H9 (cell line): ENCODE results near the gene GPC6. TPM values are rescaled to one million over a fixed set of nuclear protein-coding genes. Genes with fewer than 3 reads are reported as not detected.

Experiments used
- DNase-seq: peaks from one replicate; pipeline ENCODE4 v3.0.0-alpha.2; 2017
- H2AFZ ChIP-seq: one replicate; pipeline ENCODE4 v1.6.1; 2013; ENCODE audit warnings: mild to moderate bottlenecking, low read length, control low read depth, moderate library complexity
- H2AK5ac ChIP-seq: 2 replicates; pipeline ENCODE4 v1.6.1; 2013; ENCODE audit warnings: low read length, control low read depth, mixed read lengths; ENCODE audit not compliant: insufficient read length
- H2BK120ac ChIP-seq: one replicate; pipeline ENCODE4 v1.6.1; 2013; ENCODE audit warnings: low read depth, mild to moderate bottlenecking, low read length, control low read depth, inconsistent platforms; ENCODE audit not compliant: poor library complexity, severe bottlenecking
- H2BK12ac ChIP-seq: 2 replicates; pipeline ENCODE4 v1.6.1; 2013; ENCODE audit warnings: low read length, control low read depth, mixed read lengths, low read depth; ENCODE audit not compliant: insufficient read length
- H2BK15ac ChIP-seq: 2 replicates; pipeline ENCODE4 v1.6.1; 2013; ENCODE audit warnings: low read depth, low read length, control low read depth
- H2BK20ac ChIP-seq: one replicate; pipeline ENCODE4 v1.6.1; 2013; ENCODE audit warnings: low read depth, mild to moderate bottlenecking, low read length, control low read depth, inconsistent platforms; ENCODE audit not compliant: poor library complexity, severe bottlenecking
- H2BK5ac ChIP-seq: 2 replicates; pipeline ENCODE4 v1.6.1; 2013; ENCODE audit warnings: low read length, control low read depth, mixed read lengths; ENCODE audit not compliant: insufficient read length
- H3K14ac ChIP-seq: 2 replicates; pipeline ENCODE4 v1.6.1; 2013; ENCODE audit warnings: low read length, control low read depth; ENCODE audit not compliant: insufficient read depth
- H3K18ac ChIP-seq: 2 replicates; pipeline ENCODE4 v1.6.1; 2013; ENCODE audit warnings: low read depth, mild to moderate bottlenecking, mixed read lengths, low read length, control low read depth; ENCODE audit not compliant: insufficient read length
- H3K23ac ChIP-seq: 2 replicates; pipeline ENCODE4 v1.6.1; 2013; ENCODE audit warnings: low read length, control low read depth, mixed read lengths, low read depth; ENCODE audit not compliant: insufficient read length
- H3K23me2 ChIP-seq: 2 replicates; pipeline ENCODE4 v1.6.1; 2013; ENCODE audit warnings: low read depth, mild to moderate bottlenecking, mixed read lengths, low read length, control low read depth; ENCODE audit not compliant: insufficient read length, poor library complexity, severe bottlenecking
- H3K27ac ChIP-seq: 2 replicates; pipeline ENCODE4 v1.5.1; 2013; ENCODE audit warnings: low read length, control low read depth, mixed read lengths, low read depth; ENCODE audit not compliant: insufficient read length
- H3K27me3 ChIP-seq: 2 replicates; pipeline ENCODE4 v1.6.1; 2013; ENCODE audit warnings: low read length, control low read depth, inconsistent platforms; ENCODE audit not compliant: insufficient read depth
- H3K4ac ChIP-seq: 2 replicates; pipeline ENCODE4 v1.6.1; 2013; ENCODE audit warnings: low read depth, mild to moderate bottlenecking, control low read depth, inconsistent platforms, low read length, moderate library complexity
- H3K4me1 ChIP-seq: 2 replicates; pipeline ENCODE4 v1.6.1; 2013; ENCODE audit warnings: low read length, control low read depth, inconsistent platforms; ENCODE audit not compliant: insufficient read depth
- H3K4me2 ChIP-seq: 2 replicates; pipeline ENCODE4 v1.6.1; 2013; ENCODE audit warnings: low read length, control low read depth, mixed read lengths; ENCODE audit not compliant: insufficient read length, insufficient read depth
- H3K56ac ChIP-seq: 2 replicates; pipeline ENCODE4 v1.6.1; 2013; ENCODE audit warnings: low read depth, mild to moderate bottlenecking, mixed read lengths, low read length, control low read depth; ENCODE audit not compliant: insufficient read length
- H3K79me1 ChIP-seq: 2 replicates; pipeline ENCODE4 v1.6.1; 2013; ENCODE audit warnings: low read depth, mild to moderate bottlenecking, moderate library complexity, low read length, control low read depth, inconsistent platforms; ENCODE audit not compliant: insufficient read depth, poor library complexity, severe bottlenecking
- H3K79me2 ChIP-seq: 2 replicates; pipeline ENCODE4 v1.6.1; 2013; ENCODE audit warnings: low read length, control low read depth, inconsistent platforms; ENCODE audit not compliant: insufficient read depth
- H3K9ac ChIP-seq: 2 replicates; pipeline ENCODE4 v1.6.1; 2013; ENCODE audit warnings: low read length, control low read depth, mixed read lengths; ENCODE audit not compliant: insufficient read length; ENCODE audit errors: extremely low read depth
- H3K9me3 ChIP-seq: one replicate; pipeline ENCODE4 v1.6.1; 2013; ENCODE audit warnings: low read depth, low read length, inconsistent platforms; ENCODE audit not compliant: control insufficient read depth
- H3T11ph ChIP-seq: one replicate; pipeline ENCODE4 v1.6.1; 2013; ENCODE audit warnings: mild to moderate bottlenecking, low read length, control low read depth, inconsistent platforms
- H4K20me1 ChIP-seq: one replicate; pipeline ENCODE4 v1.6.1; 2013; ENCODE audit not compliant: control insufficient read depth, insufficient read length, insufficient read depth
- H4K5ac ChIP-seq: 2 replicates; pipeline ENCODE4 v1.6.1; 2013; ENCODE audit warnings: low read depth, mild to moderate bottlenecking, mixed read lengths, low read length, control low read depth; ENCODE audit not compliant: insufficient read length
- H4K8ac ChIP-seq: replicated peaks from 2 replicates; pipeline ENCODE4 v1.6.1; 2013; ENCODE audit warnings: low read length, control low read depth, mixed read lengths, low read depth; ENCODE audit not compliant: insufficient read length
- H4K91ac ChIP-seq: 2 replicates; pipeline ENCODE4 v1.6.1; 2013; ENCODE audit warnings: low read depth, mild to moderate bottlenecking, moderate library complexity, mixed read lengths, low read length, control low read depth; ENCODE audit not compliant: insufficient read length
- H3K27ac Mint-ChIP-seq, 3 experiments: 2 replicates in 2 of 3; 3 replicates in 1 of 3; pipeline ENCODE4 v1.8.0; 2020 to 2021; ENCODE audit warnings: mixed read lengths in 3 of 3, mild to moderate bottlenecking in 1 of 3, moderate library complexity in 1 of 3
- H3K27me3 Mint-ChIP-seq: 2 replicates; pipeline ENCODE4 v1.8.0; 2021; ENCODE audit warnings: low read depth, mild to moderate bottlenecking, moderate library complexity, mixed read lengths
- H3K36me3 Mint-ChIP-seq, 3 experiments: 2 replicates in 2 of 3; 3 replicates in 1 of 3; pipeline ENCODE4 v1.8.0; 2020 to 2021; ENCODE audit warnings: low read depth in 3 of 3, mixed read lengths in 3 of 3; ENCODE audit not compliant: insufficient read depth in 1 of 3
- H3K4me1 Mint-ChIP-seq, 2 experiments: 2 replicates each; pipeline ENCODE4 v1.8.0; 2020; ENCODE audit warnings: mixed read lengths in 2 of 2
- H3K4me3 Mint-ChIP-seq, 2 experiments: 2 replicates in 1 of 2; 3 replicates in 1 of 2; pipeline ENCODE4 v1.8.0; 2020 to 2021; ENCODE audit warnings: mild to moderate bottlenecking in 2 of 2, mixed read lengths in 2 of 2, moderate library complexity in 1 of 2
- H3K9me3 Mint-ChIP-seq, 2 experiments: 2 replicates in 1 of 2; 3 replicates in 1 of 2; pipeline ENCODE4 v1.8.0; 2020; ENCODE audit warnings: mild to moderate bottlenecking in 2 of 2, mixed read lengths in 2 of 2, moderate library complexity in 1 of 2
- WGBS: extraction: QIAGEN DNeasy Blood & Tissue Kit; methylation state at CpG from one replicate; pipeline ENCODE4 v1.1.7; 2013; ENCODE audit warnings: missing lambda C conversion rate, low lambda C conversion rate, mixed read lengths; ENCODE audit not compliant: insufficient read length; ENCODE audit errors: extremely low coverage; 5-methylcytosine and 5-hydroxymethylcytosine counted together
- total RNA-seq: library from RNA; stranded (reverse); gene quantifications from 2 replicates; pipeline ENCODE4 v1.2.1, GENCODE V29; 2021
- TF ChIP-seq, protein P1 (sequence below): fragments of 200-600 bp; sonication (generic); conservative IDR thresholded peaks from 3 replicates; pipeline ENCODE4 v1.8.0; 2021; ENCODE audit warnings: antibody characterized with exemption, mild to moderate bottlenecking

Gene GPC6
- total RNA-seq, 1 experiment from 2014 or later = 15.6 TPM

DNA sequence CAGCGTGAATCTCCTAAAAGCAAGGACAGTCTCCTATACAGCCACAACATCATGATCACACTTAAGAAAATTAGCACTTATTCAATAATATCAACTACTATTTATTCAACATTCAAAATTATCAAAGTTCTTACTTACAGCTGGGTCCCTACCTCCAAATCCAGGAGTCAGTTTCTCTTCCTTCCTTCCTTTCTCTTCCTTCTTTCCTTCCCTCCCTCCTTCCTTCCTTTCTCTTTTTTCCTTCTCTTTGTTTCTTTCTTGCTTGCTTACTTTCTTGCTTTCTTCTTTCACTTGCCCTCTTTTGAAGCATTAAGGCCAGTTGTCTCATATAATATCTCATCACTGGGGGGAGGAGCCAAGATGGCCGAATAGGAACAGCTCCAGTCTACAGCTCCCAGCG lies 1145.2 kb downstream of the GPC6 start:
- H3K56ac ChIP-seq = no peak overlapping the region
- no peaks in the 10 kb centered on the region for H3K9me3 ChIP-seq
- no peak overlapping the region for H4K5ac ChIP-seq
- DNase-seq = no peak
- no peak overlapping the region for H3T11ph ChIP-seq
- H4K8ac ChIP-seq = no peak overlapping the region
- no peak overlapping the region for H2AFZ ChIP-seq
- no CpG with 5 or more reads among the region's 3 CpGs for WGBS
- peaks cover 2 to 3% of the 10 kb centered on the region in 2 experiments; a peak in 3 of 5 replicates for H3K9me3 Mint-ChIP-seq
- no peak overlapping the region for H2BK120ac ChIP-seq
- no peak overlapping the region for H2AK5ac ChIP-seq
- no peaks in the 10 kb centered on the region for H3K4me1 ChIP-seq
- no peaks in the 10 kb centered on the region for H3K36me3 Mint-ChIP-seq
- peak overlapping the region; percentile 49 to 59 for H3K4me3 Mint-ChIP-seq
- peak overlapping the region in 1 of 3 experiments; percentile 57; a peak in 3 of 7 replicates for H3K27ac Mint-ChIP-seq
- no peak overlapping the region for H3K4ac ChIP-seq
- H4K20me1 ChIP-seq = no peaks in the 10 kb centered on the region
- H3K9ac ChIP-seq = no peak overlapping the region
- no peak overlapping the region for H3K23ac ChIP-seq
- H3K79me1 ChIP-seq = no peaks in the 10 kb centered on the region
- H2BK12ac ChIP-seq = no peak overlapping the region
- H3K4me1 Mint-ChIP-seq = peaks cover 12 to 16% of the 10 kb centered on the region in 2 experiments
- no peaks in the 10 kb centered on the region for H3K79me2 ChIP-seq
- no peak overlapping the region for H2BK20ac ChIP-seq
- no peak overlapping the region for H4K91ac ChIP-seq
- H2BK5ac ChIP-seq = no peak overlapping the region
- no peak overlapping the region for H2BK15ac ChIP-seq
- peaks cover 6% of the 10 kb centered on the region for H3K27me3 Mint-ChIP-seq
- no peak overlapping the region for H3K27ac ChIP-seq
- no peak overlapping the region for H3K4me2 ChIP-seq
- TF ChIP-seq, protein P1, sequence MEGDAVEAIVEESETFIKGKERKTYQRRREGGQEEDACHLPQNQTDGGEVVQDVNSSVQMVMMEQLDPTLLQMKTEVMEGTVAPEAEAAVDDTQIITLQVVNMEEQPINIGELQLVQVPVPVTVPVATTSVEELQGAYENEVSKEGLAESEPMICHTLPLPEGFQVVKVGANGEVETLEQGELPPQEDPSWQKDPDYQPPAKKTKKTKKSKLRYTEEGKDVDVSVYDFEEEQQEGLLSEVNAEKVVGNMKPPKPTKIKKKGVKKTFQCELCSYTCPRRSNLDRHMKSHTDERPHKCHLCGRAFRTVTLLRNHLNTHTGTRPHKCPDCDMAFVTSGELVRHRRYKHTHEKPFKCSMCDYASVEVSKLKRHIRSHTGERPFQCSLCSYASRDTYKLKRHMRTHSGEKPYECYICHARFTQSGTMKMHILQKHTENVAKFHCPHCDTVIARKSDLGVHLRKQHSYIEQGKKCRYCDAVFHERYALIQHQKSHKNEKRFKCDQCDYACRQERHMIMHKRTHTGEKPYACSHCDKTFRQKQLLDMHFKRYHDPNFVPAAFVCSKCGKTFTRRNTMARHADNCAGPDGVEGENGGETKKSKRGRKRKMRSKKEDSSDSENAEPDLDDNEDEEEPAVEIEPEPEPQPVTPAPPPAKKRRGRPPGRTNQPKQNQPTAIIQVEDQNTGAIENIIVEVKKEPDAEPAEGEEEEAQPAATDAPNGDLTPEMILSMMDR = no peak
- H3K14ac ChIP-seq = no peak overlapping the region
- no peaks in the 10 kb centered on the region for H3K27me3 ChIP-seq
- H3K23me2 ChIP-seq = no peaks in the 10 kb centered on the region
- H3K18ac ChIP-seq = no peak overlapping the region
